A549 (cell line): ENCODE measurements around the gene HADHB. TPM values are rescaled to one million over a fixed set of nuclear protein-coding genes. Genes with fewer than 3 reads are reported as not detected.

Experiments used
- ATAC-seq, 2 experiments: fragments of 200-7000 bp in 1 of 2; fragments of >200 bp in 1 of 2; cut with Nextera tagmentation in 1 of 2; cut with Tn5 transposase in 1 of 2; 3 replicates each; pipeline versions ENCODE4 v1.8.0 to v1.9.1; 2018 to 2020; ENCODE audit warnings: mild to moderate bottlenecking in 1 of 2, moderate library complexity in 1 of 2
- CTCF ChIA-PET: fragments of 300-600 bp; sonication (Branson Sonifier 250); formaldehyde crosslinking; extraction: SDS; loops from one replicate; lab custom pipeline; 2021; ENCODE audit warnings: antibody characterized with exemption, inconsistent platforms; lab: Yijun Ruan, JAX
- POLR2A ChIA-PET: fragments of 350-600 bp; formaldehyde crosslinking; extraction: SDS; loops from one replicate; lab custom pipeline; 2021; ENCODE audit warnings: antibody characterized with exemption, inconsistent platforms; lab: Yijun Ruan, JAX
- DNase-seq, 2 experiments: peaks; one replicate each; pipeline versions ENCODE4 v3.0.0 to v3.0.0-alpha.2; 2011 to 2016; ENCODE audit warnings: low read depth in 1 of 2, low spot score in 1 of 2
- FAIRE-seq: peaks from 2 replicates; lab custom pipeline; 2011; peaks lifted over from hg19 to GRCh38; lab: Jason Lieb, UNC
- H3K27ac ChIP-seq, 2 experiments: fragments of >200 bp; sonication (Bioruptor Twin); formaldehyde crosslinking; 3 replicates each; pipeline ENCODE4 v1.5.1; 2016 to 2017
- H3K4me1 ChIP-seq: fragments of >200 bp; sonication (Bioruptor Twin); formaldehyde crosslinking; 3 replicates; pipeline ENCODE4 v1.6.1; 2016
- H3K4me2 ChIP-seq: fragments of >200 bp; sonication (Bioruptor Twin); formaldehyde crosslinking; 3 replicates; pipeline ENCODE4 v1.6.1; 2016
- H3K4me3 ChIP-seq: fragments of >200 bp; sonication (Bioruptor Twin); formaldehyde crosslinking; 3 replicates; pipeline ENCODE4 v1.5.1; 2016
- H3K9me3 ChIP-seq: fragments of >200 bp; sonication (Bioruptor Twin); formaldehyde crosslinking; 3 replicates; pipeline ENCODE4 v1.6.1; 2016
- ATOH8 ChIP-seq: fragments of 250-450 bp; sonication (Bioruptor Pico); IDR thresholded peaks from 2 replicates; pipeline ENCODE4 v1.5.0; 2020; ENCODE audit warnings: low read depth, mild to moderate bottlenecking, moderate library complexity
- CHD2 ChIP-seq: fragments of 150-350 bp; IDR thresholded peaks from 2 replicates; pipeline ENCODE4 v1.6.1; 2014; ENCODE audit warnings: low read length; ENCODE audit not compliant: partially characterized antibody
- CTCF ChIP-seq: fragments of >200 bp; sonication (Bioruptor Twin); formaldehyde crosslinking; IDR thresholded peaks from 3 replicates; pipeline ENCODE4 v1.5.1; 2016
- E2F6 ChIP-seq: IDR thresholded peaks from 2 replicates; pipeline ENCODE4 v1.6.1; 2012; ENCODE audit warnings: low read depth, borderline replicate concordance
- FOSB ChIP-seq: fragments of 250-450 bp; sonication (Bioruptor Pico); IDR thresholded peaks from 2 replicates; pipeline ENCODE4 v1.5.0; 2020; ENCODE audit warnings: mild to moderate bottlenecking, moderate library complexity
- HMGXB4 ChIP-seq: fragments of 250-450 bp; sonication (Bioruptor Pico); IDR thresholded peaks from 2 replicates; pipeline ENCODE4 v1.5.0; 2021; ENCODE audit warnings: mild to moderate bottlenecking, moderate library complexity, borderline replicate concordance
- HOXB13 ChIP-seq: fragments of 250-450 bp; sonication (Bioruptor Pico); IDR thresholded peaks from 2 replicates; pipeline ENCODE4 v1.5.0; 2020; ENCODE audit warnings: low read depth, mild to moderate bottlenecking, moderate library complexity
- MAFK ChIP-seq: fragments of 450-650 bp; IDR thresholded peaks from 2 replicates; pipeline ENCODE4 v1.6.1; 2014; ENCODE audit not compliant: partially characterized antibody
- NPAS2 ChIP-seq: fragments of 250-450 bp; sonication (Bioruptor Pico); IDR thresholded peaks from 2 replicates; pipeline ENCODE4 v1.8.0; 2022; ENCODE audit warnings: mild to moderate bottlenecking, moderate library complexity, borderline replicate concordance
- PBX3 ChIP-seq: IDR thresholded peaks from 2 replicates; pipeline ENCODE4 v1.6.1; 2012
- RNF2 ChIP-seq: fragments of 200-600 bp; sonication (generic); IDR thresholded peaks from 2 replicates; pipeline ENCODE4 v1.6.1; 2016; ENCODE audit warnings: low read depth, mild to moderate bottlenecking, antibody characterized with exemption, moderate library complexity, borderline replicate concordance
- WGBS: methylation state at CpG from one replicate; pipeline ENCODE4 v1.1.6; 2017; ENCODE audit errors: missing lambda C conversion rate; 5-methylcytosine and 5-hydroxymethylcytosine counted together
- polyA plus RNA-seq, 4 experiments: library from polyadenylated mRNA; depleted of rRNA in 3 of 4; stranded (reverse); fragments of >200 nt; fragmentation: RNase III in 1 of 4; extraction: RNeasy Plus Mini Kit Qiagen cat#74134 plus additional on column Dnase treatment in 1 of 4; gene quantifications; 2 replicates in 3 of 4; 3 replicates in 1 of 4; pipeline ENCODE4 v1.2.3, GENCODE V29; 2011 to 2017

The HADHB gene
- polyA plus RNA-seq, 2 of the 4 experiments (the other 2 are of a cell fraction): 95.4 to 161 TPM

- ChIA-PET CTCF (interaction anchor here (0.5 to 4.7 kb wide), 4 partner anchors 10 to 204 kb away, joined by 3 to 26 read pairs (median 4); no protein-coding TSS in a partner anchor), POLR2A (no interaction called here)
- DNase-seq (no peak), ATAC-seq (no peak), FAIRE-seq (no peak)
- no peaks in the 10 kb centered on the region for H3K9me3 ChIP-seq
- no peak overlapping the region for H3K27ac ChIP-seq
- no peaks in the 10 kb centered on the region for H3K4me1 ChIP-seq
- 92% methylated on average over 12 of the region's 12 CpGs for WGBS
- no peak for TF ChIP-seq FOSB (CRISPR knock-in tag)
- no peak overlapping the region for H3K4me3 ChIP-seq
- H3K4me2 ChIP-seq: no peak overlapping the region
These were observed 49.4 kb upstream of the HADHB start for GRCh38 chr2:26195040-26195984.

- H3K4me1 ChIP-seq: no peaks in the 10 kb centered on the region
- no peaks in the 10 kb centered on the region for H3K9me3 ChIP-seq
- ChIA-PET CTCF (interaction anchor here (1.5 to 4.7 kb wide), 2 partner anchors 8 to 12 kb away, joined by 5 to 26 read pairs; no protein-coding TSS in a partner anchor), POLR2A (no interaction called here)
- no peak for TF ChIP-seq MAFK
- no peak for TF ChIP-seq E2F6
- no peak for TF ChIP-seq HOXB13
- no peak for TF ChIP-seq PBX3
- no peak for TF ChIP-seq HMGXB4 (CRISPR knock-in tag)
- ATAC-seq (no peak), DNase-seq (no peak), FAIRE-seq (no peak)
- no peak overlapping the region for H3K27ac ChIP-seq
- H3K4me2 ChIP-seq: no peak overlapping the region
- H3K4me3 ChIP-seq: no peak overlapping the region
- WGBS: 89% methylated on average over 9 of the region's 9 CpGs
These were observed 47.9 kb upstream of the HADHB start for GRCh38 chr2:26196683-26197418.

- DNase-seq (no peak), FAIRE-seq (no peak), ATAC-seq (no peak)
- CTCF ChIA-PET: interaction anchor here (0.8 to 1.5 kb wide), 2 partner anchors 9 to 399 kb away, joined by 3 to 5 read pairs; no protein-coding TSS in a partner anchor
- Histone ChIP-seq H3K4me2 (no peak overlapping the region), H3K4me1 (no peaks in the 10 kb centered on the region), H3K9me3 (no peaks in the 10 kb centered on the region)
- TF ChIP-seq MAFK (peak; percentile 92), NPAS2 (CRISPR knock-in tag) (no peak)
- TF ChIP-seq, all 56 proteins: peak for 1
- no peak overlapping the region for H3K4me3 ChIP-seq
- 91% methylated on average over 4 of the region's 4 CpGs for WGBS
- H3K27ac ChIP-seq: no peak overlapping the region
- POLR2A ChIA-PET: no interaction called here
These were observed 47.2 kb upstream of the HADHB start for GRCh38 chr2:26197516-26197915.

- Histone ChIP-seq H3K4me3 (no peak overlapping the region), H3K4me1 (no peaks in the 10 kb centered on the region), H3K9me3 (no peaks in the 10 kb centered on the region), H3K27ac (no peak overlapping the region), H3K4me2 (no peak overlapping the region)
- no peak for FAIRE-seq
- no peak for ATAC-seq
- TF ChIP-seq RNF2 (no peak), MAFK (peak; percentile 74), CTCF (no peak), CHD2 (no peak), ATOH8 (CRISPR knock-in tag) (no peak)
- POLR2A ChIA-PET: no interaction called here
- CTCF ChIA-PET: interaction anchor here (0.8 to 1.6 kb wide), 2 partner anchors 18 to 301 kb away, joined by 3 read pairs; no protein-coding TSS in a partner anchor
- WGBS: 63% methylated on average over 1 of the region's 1 CpG
- no peak for DNase-seq
These were observed 41.7 kb upstream of the HADHB start for GRCh38 chr2:26202981-26203490.
